HL-60 (cell line): ENCODE measurements around the gene GPR108.

ENCODE experiments used
- DNase-seq, 2 experiments: peaks; one replicate each; pipeline ENCODE4 v3.0.0-alpha.2; 2010 to 2020; ENCODE audit warnings: low read depth in 1 of 2, low spot score in 1 of 2
- H3K27ac ChIP-seq: fragments of 250-450 bp; sonication (Bioruptor Pico); replicated peaks from 2 replicates; pipeline ENCODE4 v1.5.1; 2020; ENCODE audit warnings: mild to moderate bottlenecking, moderate library complexity
- H3K27me3 ChIP-seq: fragments of 250-450 bp; sonication (Bioruptor Pico); 2 replicates; pipeline ENCODE4 v1.5.1; 2021; ENCODE audit warnings: mild to moderate bottlenecking, moderate library complexity; ENCODE audit not compliant: insufficient read depth, poor library complexity, severe bottlenecking
- H3K4me3 ChIP-seq: replicated peaks from 2 replicates; pipeline ENCODE4 v1.5.1; 2011; ENCODE audit warnings: mild to moderate bottlenecking, control low read depth, low read length; ENCODE audit not compliant: insufficient read depth
- GABPA ChIP-seq: IDR thresholded peaks from 2 replicates; pipeline ENCODE4 v1.6.1; 2012; ENCODE audit warnings: low read depth
- POLR2AphosphoS5 ChIP-seq: IDR thresholded peaks from 2 replicates; pipeline ENCODE4 v1.6.1; 2012; ENCODE audit warnings: low read depth
- SPI1 ChIP-seq: IDR thresholded peaks from 2 replicates; pipeline ENCODE4 v1.6.1; 2012; ENCODE audit warnings: low read depth, mild to moderate bottlenecking, borderline replicate concordance
- TF ChIP-seq, protein P1 (sequence below): IDR thresholded peaks from 2 replicates; pipeline ENCODE4 v1.6.1; 2012; ENCODE audit warnings: low read depth; ENCODE audit not compliant: insufficient replicate concordance
- TF ChIP-seq, protein P2 (sequence below): IDR thresholded peaks from one replicate; pipeline ENCODE4 v1.5.1; 2011; ENCODE audit warnings: low read length, control low read depth, inconsistent platforms; ENCODE audit not compliant: insufficient read depth

GPR108 gene

DNA sequence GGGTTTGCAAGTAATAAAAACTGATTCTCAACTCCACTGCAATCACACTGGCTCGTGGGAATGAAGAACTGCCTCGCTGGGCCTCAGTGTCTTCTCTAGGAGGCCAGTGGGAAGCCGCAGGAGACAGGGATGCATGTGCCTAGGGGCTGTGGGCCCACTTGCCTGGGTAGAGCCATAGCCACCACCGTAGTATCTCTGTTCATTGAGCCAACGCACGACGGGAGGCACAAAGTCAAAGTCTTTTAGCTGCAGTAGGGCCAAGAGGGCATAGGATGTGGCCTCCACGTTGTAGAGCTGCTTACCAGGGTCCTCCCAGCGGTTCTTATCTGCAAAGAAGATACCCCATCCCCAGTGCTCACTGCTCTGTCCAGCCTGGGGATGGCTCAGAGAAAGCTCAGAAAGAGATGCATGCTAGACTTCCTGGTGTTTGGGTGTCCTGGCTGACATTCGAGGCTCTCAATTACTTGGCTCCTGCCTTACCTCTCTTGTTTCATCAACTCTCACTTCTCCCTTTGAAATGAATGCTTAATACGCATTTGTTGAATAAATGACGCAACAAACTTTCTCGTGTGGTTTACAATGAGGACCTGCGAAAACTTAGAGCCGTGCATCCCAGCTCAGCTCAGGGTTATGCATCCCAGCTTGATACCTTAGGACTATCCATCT, 51.3 kb downstream of the GPR108 start:
- Histone ChIP-seq H3K27ac (no peak overlapping the region), H3K27me3 (no peaks in the 10 kb centered on the region), H3K4me3 (no peak overlapping the region)
- TF ChIP-seq POLR2AphosphoS5 (no peak), SPI1 (no peak), GABPA (no peak)
- TF ChIP-seq, protein P1, sequence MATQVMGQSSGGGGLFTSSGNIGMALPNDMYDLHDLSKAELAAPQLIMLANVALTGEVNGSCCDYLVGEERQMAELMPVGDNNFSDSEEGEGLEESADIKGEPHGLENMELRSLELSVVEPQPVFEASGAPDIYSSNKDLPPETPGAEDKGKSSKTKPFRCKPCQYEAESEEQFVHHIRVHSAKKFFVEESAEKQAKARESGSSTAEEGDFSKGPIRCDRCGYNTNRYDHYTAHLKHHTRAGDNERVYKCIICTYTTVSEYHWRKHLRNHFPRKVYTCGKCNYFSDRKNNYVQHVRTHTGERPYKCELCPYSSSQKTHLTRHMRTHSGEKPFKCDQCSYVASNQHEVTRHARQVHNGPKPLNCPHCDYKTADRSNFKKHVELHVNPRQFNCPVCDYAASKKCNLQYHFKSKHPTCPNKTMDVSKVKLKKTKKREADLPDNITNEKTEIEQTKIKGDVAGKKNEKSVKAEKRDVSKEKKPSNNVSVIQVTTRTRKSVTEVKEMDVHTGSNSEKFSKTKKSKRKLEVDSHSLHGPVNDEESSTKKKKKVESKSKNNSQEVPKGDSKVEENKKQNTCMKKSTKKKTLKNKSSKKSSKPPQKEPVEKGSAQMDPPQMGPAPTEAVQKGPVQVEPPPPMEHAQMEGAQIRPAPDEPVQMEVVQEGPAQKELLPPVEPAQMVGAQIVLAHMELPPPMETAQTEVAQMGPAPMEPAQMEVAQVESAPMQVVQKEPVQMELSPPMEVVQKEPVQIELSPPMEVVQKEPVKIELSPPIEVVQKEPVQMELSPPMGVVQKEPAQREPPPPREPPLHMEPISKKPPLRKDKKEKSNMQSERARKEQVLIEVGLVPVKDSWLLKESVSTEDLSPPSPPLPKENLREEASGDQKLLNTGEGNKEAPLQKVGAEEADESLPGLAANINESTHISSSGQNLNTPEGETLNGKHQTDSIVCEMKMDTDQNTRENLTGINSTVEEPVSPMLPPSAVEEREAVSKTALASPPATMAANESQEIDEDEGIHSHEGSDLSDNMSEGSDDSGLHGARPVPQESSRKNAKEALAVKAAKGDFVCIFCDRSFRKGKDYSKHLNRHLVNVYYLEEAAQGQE: no peak
- TF ChIP-seq, protein P2, sequence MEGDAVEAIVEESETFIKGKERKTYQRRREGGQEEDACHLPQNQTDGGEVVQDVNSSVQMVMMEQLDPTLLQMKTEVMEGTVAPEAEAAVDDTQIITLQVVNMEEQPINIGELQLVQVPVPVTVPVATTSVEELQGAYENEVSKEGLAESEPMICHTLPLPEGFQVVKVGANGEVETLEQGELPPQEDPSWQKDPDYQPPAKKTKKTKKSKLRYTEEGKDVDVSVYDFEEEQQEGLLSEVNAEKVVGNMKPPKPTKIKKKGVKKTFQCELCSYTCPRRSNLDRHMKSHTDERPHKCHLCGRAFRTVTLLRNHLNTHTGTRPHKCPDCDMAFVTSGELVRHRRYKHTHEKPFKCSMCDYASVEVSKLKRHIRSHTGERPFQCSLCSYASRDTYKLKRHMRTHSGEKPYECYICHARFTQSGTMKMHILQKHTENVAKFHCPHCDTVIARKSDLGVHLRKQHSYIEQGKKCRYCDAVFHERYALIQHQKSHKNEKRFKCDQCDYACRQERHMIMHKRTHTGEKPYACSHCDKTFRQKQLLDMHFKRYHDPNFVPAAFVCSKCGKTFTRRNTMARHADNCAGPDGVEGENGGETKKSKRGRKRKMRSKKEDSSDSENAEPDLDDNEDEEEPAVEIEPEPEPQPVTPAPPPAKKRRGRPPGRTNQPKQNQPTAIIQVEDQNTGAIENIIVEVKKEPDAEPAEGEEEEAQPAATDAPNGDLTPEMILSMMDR: no peak
- DNase-seq: no peak

DNA sequence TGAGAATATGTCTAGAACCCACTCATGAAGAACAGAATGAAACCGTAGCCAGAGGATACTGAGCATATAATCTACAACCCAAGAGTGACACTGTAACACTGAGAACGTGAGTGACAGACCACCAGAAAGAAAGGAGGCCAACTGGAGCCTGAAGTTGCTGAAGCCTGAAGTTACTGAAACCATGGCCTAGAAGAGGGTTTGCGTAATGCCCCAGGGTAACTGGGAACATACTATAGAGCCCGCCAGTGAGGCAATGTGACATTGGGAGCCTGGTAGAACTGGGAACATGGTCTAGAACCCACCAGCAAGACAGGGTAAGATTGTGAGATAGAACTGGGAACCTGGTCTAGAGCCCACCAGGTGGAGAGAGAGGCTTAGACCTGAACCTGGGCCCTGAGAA, 51.9 kb downstream of the GPR108 start:
- H3K27me3 ChIP-seq: no peaks in the 10 kb centered on the region
- no peak for DNase-seq
- TF ChIP-seq POLR2AphosphoS5: no peak
- TF ChIP-seq SPI1: no peak
- TF ChIP-seq, protein P1: no peak
- TF ChIP-seq, protein P2: no peak
- no peak for TF ChIP-seq GABPA

DNA sequence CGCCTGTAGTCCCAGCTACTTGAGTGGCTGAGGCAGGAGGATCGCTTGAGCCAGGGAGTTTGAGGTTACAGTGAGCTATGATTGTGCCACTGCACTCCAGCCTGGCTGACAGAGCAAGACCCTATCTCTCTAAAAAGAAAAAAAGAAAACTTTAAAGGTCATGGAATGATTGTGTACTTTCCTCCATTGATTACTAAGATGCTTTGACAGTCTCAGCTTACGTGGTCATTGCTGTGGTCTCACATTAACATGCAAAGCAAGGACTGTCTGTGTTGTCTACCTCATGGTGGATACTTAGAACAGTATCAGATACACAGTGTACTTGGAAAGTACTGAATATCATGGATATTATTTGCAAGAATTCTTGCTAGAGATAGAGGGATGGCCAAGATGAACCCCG, 53.4 kb downstream of the GPR108 start:
- Histone ChIP-seq H3K27ac (no peak overlapping the region), H3K27me3 (no peaks in the 10 kb centered on the region), H3K4me3 (no peak overlapping the region)
- TF ChIP-seq, protein P1: no peak
- no peak for TF ChIP-seq SPI1
- no peak for TF ChIP-seq POLR2AphosphoS5
- DNase-seq: no peak

More for the DNA sequence above, 51.9 kb downstream of the GPR108 start:
- Histone ChIP-seq H3K4me3 (no peak overlapping the region), H3K27ac (no peak overlapping the region)
